K562 (cell line): ENCODE measurements around the gene NFATC2. TPM values are rescaled to one million over a fixed set of nuclear protein-coding genes. Genes with fewer than 3 reads are reported as not detected.

Experiments used
- CHCHD3 ChIP-seq: fragments of 250-450 bp; sonication (Bioruptor Pico); IDR thresholded peaks from 2 replicates; pipeline ENCODE4 v2.1.2; 2022; ENCODE audit warnings: mild to moderate bottlenecking
- CHD2 ChIP-seq: IDR thresholded peaks from 2 replicates; pipeline ENCODE4 v1.6.1; 2011; ENCODE audit warnings: low read depth, low read length
- GTF2A2 ChIP-seq: IDR thresholded peaks from 2 replicates; pipeline ENCODE4 v1.6.1; 2016; ENCODE audit warnings: mild to moderate bottlenecking, missing genetic modification characterization, missing compliant biosample characterization
- HEY1 ChIP-seq: fragments of 250-450 bp; sonication (Bioruptor Pico); IDR thresholded peaks from 2 replicates; pipeline ENCODE4 v1.5.0; 2020; ENCODE audit warnings: mild to moderate bottlenecking, moderate library complexity, borderline replicate concordance
- HLTF ChIP-seq: fragments of 450-650 bp; IDR thresholded peaks from 2 replicates; pipeline ENCODE4 v1.6.1; 2016
- ILK ChIP-seq: fragments of 450-650 bp; IDR thresholded peaks from 2 replicates; pipeline ENCODE4 v1.6.1; 2016; ENCODE audit warnings: missing genetic modification characterization, low read depth, mild to moderate bottlenecking, missing compliant biosample characterization, moderate library complexity, borderline replicate concordance
- JUNB ChIP-seq: fragments of 450-650 bp; formaldehyde crosslinking; conservative IDR thresholded peaks from 2 replicates; pipeline ENCODE4 v1.4.0; 2020; ENCODE audit warnings: mild to moderate bottlenecking
- POU5F1 ChIP-seq: fragments of 150-350 bp; IDR thresholded peaks from 2 replicates; pipeline ENCODE4 v1.6.1; 2014; ENCODE audit warnings: borderline replicate concordance, low read length, low read depth, mild to moderate bottlenecking; ENCODE audit not compliant: partially characterized antibody
- RFX7 ChIP-seq: fragments of 250-450 bp; sonication (Bioruptor Pico); IDR thresholded peaks from 2 replicates; pipeline ENCODE4 v1.5.1; 2021; ENCODE audit warnings: mild to moderate bottlenecking
- TEAD4 ChIP-seq, 2 experiments: sonication (generic) in 1 of 2; formaldehyde crosslinking in 1 of 2; IDR thresholded peaks; 2 replicates each; pipeline versions ENCODE4 v1.6.1 to v1.8.0; 2012 to 2022; ENCODE audit warnings: borderline replicate concordance in 1 of 2, inconsistent platforms in 1 of 2, low read length in 1 of 2, mild to moderate bottlenecking in 1 of 2, missing genetic modification reagents in 1 of 2
- polyA plus RNA-seq, 8 experiments: library from polyadenylated mRNA; depleted of rRNA in 4 of 8; stranded (reverse) in 5 of 8; unstranded in 3 of 8; fragments of >200 nt; fragmentation: Nextera tagmentation in 2 of 8; fragmentation: Illumina TruSeq in 1 of 8; extraction: Ambion mirVana in 2 of 8; extraction: Trizol in 1 of 8; gene quantifications; 2 replicates each; pipeline versions ENCODE4 v1.2.1 to v1.2.3, GENCODE V29; 2011 to 2014; ENCODE audit warnings: inconsistent platforms in 1 of 8, missing spikeins in 1 of 8
- total RNA-seq, 7 experiments: library from RNA; depleted of rRNA in 6 of 7; stranded (reverse); fragments of >200 nt in 6 of 7; fragmentation: Illumina TruSeq in 2 of 7; extraction: Trizol in 2 of 7; gene quantifications; 2 replicates each; pipeline versions ENCODE4 v1.2.1 to v1.2.3, GENCODE V29; 2011 to 2021; ENCODE audit warnings: low replicate concordance in 1 of 7
- TF ChIP-seq, protein P1 (sequence below): fragments of 450-650 bp; IDR thresholded peaks from 2 replicates; pipeline ENCODE4 v1.7.0; 2016; ENCODE audit warnings: borderline replicate concordance
- TF ChIP-seq, protein P2 (sequence below): fragments of 250-450 bp; sonication (Bioruptor Pico); IDR thresholded peaks from 2 replicates; pipeline ENCODE4 v1.4.0; 2020; ENCODE audit warnings: mild to moderate bottlenecking, moderate library complexity
- TF ChIP-seq, protein P3 (sequence below): fragments of 250-450 bp; sonication (Bioruptor Pico); IDR thresholded peaks from 2 replicates; pipeline ENCODE4 v1.8.0; 2021; ENCODE audit warnings: borderline replicate concordance, mild to moderate bottlenecking, moderate library complexity; ENCODE audit not compliant: poor library complexity, severe bottlenecking
- TF ChIP-seq, protein P4 (sequence below): fragments of 250-450 bp; sonication (Bioruptor Pico); IDR thresholded peaks from 2 replicates; pipeline ENCODE4 v1.4.0; 2020
- TF ChIP-seq, protein P5 (sequence below): fragments of 450-650 bp; IDR thresholded peaks from 2 replicates; pipeline ENCODE4 v1.6.1; 2018; ENCODE audit warnings: mild to moderate bottlenecking, low read depth; ENCODE audit not compliant: partially characterized antibody

NFATC2 gene
- total and polyA plus RNA-seq, 9 of the 15 experiments (the other 6 are each of a cell fraction or from before 2014, with no cell fraction given) = 1.9 to 11.2 (median 3.0) TPM

DNA sequence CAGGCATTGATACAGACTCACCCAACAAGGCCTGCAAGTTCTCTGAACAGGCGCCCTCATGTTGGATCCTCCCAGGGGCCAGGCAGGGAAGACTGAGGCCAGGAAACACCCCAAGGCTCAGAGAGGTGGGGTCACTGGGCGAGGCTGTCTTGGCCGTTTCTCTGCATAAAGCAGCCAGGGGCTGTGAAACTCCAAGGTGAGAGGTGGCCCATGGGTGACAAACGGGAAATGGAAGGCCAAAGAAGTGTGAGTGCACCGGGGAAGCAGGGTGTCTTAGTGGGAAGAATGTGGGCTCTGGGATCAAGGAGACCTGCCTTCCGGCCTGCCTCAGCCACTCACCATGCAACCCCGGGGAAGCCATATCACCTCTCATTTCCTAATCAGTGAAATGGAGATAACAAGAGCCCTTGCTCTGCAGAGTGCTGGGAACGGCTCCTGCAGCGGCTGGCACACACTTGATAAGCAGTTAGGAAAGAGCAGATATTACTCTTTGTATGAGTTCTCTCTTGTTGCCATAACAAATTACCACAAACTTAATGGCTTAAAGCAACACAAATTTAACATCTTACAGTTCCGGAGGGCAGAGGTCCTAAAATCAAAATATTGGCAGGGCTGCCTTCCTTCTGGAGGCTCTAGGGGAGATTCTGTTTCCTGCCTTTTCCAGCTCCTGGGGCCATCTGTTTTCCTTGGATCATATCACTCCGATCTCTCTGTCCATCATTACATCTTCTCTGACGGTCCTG lies 168.6 kb downstream of the NFATC2 start (continued):
- TF ChIP-seq, protein P1, sequence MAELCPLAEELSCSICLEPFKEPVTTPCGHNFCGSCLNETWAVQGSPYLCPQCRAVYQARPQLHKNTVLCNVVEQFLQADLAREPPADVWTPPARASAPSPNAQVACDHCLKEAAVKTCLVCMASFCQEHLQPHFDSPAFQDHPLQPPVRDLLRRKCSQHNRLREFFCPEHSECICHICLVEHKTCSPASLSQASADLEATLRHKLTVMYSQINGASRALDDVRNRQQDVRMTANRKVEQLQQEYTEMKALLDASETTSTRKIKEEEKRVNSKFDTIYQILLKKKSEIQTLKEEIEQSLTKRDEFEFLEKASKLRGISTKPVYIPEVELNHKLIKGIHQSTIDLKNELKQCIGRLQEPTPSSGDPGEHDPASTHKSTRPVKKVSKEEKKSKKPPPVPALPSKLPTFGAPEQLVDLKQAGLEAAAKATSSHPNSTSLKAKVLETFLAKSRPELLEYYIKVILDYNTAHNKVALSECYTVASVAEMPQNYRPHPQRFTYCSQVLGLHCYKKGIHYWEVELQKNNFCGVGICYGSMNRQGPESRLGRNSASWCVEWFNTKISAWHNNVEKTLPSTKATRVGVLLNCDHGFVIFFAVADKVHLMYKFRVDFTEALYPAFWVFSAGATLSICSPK = no peak
- TF ChIP-seq GTF2A2 (tag) (no peak), TEAD4 (IDR thresholded peaks at IDR 0.05; ENCODE audit: low read length) (peak; percentile 91), TEAD4 (CRISPR knock-in tag; IDR thresholded peaks at IDR 0.05; ENCODE audit: borderline replicate concordance) (no peak), CHCHD3 (no peak), POU5F1 (no peak), JUNB (no peak), ILK (tag) (no peak), RFX7 (no peak), CHD2 (no peak), HLTF (no peak), HEY1 (CRISPR knock-in tag) (no peak; the same call in 1 of the 2 replicates)
- TF ChIP-seq, protein P2, sequence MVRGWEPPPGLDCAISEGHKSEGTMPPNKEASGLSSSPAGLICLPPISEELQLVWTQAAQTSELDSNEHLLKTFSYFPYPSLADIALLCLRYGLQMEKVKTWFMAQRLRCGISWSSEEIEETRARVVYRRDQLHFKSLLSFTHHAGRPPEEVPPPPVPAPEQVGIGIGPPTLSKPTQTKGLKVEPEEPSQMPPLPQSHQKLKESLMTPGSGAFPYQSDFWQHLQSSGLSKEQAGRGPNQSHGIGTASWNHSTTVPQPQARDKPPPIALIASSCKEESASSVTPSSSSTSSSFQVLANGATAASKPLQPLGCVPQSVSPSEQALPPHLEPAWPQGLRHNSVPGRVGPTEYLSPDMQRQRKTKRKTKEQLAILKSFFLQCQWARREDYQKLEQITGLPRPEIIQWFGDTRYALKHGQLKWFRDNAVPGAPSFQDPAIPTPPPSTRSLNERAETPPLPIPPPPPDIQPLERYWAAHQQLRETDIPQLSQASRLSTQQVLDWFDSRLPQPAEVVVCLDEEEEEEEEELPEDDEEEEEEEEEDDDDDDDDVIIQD (CRISPR knock-in tag) = no peak
- TF ChIP-seq, protein P3, sequence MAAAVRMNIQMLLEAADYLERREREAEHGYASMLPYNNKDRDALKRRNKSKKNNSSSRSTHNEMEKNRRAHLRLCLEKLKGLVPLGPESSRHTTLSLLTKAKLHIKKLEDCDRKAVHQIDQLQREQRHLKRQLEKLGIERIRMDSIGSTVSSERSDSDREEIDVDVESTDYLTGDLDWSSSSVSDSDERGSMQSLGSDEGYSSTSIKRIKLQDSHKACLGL (CRISPR knock-in tag) = no peak
- TF ChIP-seq, protein P4, sequence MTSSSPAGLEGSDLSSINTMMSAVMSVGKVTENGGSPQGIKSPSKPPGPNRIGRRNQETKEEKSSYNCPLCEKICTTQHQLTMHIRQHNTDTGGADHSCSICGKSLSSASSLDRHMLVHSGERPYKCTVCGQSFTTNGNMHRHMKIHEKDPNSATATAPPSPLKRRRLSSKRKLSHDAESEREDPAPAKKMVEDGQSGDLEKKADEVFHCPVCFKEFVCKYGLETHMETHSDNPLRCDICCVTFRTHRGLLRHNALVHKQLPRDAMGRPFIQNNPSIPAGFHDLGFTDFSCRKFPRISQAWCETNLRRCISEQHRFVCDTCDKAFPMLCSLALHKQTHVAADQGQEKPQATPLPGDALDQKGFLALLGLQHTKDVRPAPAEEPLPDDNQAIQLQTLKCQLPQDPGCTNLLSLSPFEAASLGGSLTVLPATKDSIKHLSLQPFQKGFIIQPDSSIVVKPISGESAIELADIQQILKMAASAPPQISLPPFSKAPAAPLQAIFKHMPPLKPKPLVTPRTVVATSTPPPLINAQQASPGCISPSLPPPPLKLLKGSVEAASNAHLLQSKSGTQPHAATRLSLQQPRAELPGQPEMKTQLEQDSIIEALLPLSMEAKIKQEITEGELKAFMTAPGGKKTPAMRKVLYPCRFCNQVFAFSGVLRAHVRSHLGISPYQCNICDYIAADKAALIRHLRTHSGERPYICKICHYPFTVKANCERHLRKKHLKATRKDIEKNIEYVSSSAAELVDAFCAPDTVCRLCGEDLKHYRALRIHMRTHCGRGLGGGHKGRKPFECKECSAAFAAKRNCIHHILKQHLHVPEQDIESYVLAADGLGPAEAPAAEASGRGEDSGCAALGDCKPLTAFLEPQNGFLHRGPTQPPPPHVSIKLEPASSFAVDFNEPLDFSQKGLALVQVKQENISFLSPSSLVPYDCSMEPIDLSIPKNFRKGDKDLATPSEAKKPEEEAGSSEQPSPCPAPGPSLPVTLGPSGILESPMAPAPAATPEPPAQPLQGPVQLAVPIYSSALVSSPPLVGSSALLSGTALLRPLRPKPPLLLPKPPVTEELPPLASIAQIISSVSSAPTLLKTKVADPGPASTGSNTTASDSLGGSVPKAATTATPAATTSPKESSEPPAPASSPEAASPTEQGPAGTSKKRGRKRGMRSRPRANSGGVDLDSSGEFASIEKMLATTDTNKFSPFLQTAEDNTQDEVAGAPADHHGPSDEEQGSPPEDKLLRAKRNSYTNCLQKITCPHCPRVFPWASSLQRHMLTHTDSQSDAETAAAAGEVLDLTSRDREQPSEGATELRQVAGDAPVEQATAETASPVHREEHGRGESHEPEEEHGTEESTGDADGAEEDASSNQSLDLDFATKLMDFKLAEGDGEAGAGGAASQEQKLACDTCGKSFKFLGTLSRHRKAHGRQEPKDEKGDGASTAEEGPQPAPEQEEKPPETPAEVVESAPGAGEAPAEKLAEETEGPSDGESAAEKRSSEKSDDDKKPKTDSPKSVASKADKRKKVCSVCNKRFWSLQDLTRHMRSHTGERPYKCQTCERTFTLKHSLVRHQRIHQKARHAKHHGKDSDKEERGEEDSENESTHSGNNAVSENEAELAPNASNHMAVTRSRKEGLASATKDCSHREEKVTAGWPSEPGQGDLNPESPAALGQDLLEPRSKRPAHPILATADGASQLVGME (CRISPR knock-in tag) = no peak
- TF ChIP-seq, protein P5, sequence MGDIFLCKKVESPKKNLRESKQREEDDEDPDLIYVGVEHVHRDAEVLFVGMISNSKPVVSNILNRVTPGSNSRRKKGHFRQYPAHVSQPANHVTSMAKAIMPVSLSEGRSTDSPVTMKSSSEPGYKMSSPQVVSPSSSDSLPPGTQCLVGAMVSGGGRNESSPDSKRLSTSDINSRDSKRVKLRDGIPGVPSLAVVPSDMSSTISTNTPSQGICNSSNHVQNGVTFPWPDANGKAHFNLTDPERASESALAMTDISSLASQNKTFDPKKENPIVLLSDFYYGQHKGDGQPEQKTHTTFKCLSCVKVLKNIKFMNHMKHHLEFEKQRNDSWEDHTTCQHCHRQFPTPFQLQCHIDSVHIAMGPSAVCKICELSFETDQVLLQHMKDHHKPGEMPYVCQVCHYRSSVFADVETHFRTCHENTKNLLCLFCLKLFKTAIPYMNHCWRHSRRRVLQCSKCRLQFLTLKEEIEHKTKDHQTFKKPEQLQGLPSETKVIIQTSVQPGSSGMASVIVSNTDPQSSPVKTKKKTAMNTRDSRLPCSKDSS = no peak
